ENCODE measurements around the gene PEX14. TPM values are rescaled to one million over a fixed set of nuclear protein-coding genes. Genes with fewer than 3 reads are reported as not detected.

PEX14 gene
- polyA plus RNA-seq, 2 donors: 15.4 to 15.7 TPM

- no peak overlapping the region for H3K27ac ChIP-seq (ENCODE audit: low read depth in 2 of 2, low read length in 1 of 2)
- no peaks in the 10 kb centered on the region for H3K9me3 ChIP-seq (ENCODE audit: control insufficient read depth in 2 of 2, insufficient read depth in 1 of 2, low read depth in 1 of 2, low read length in 1 of 2)
- no peaks in the 10 kb centered on the region for H3K27me3 ChIP-seq (ENCODE audit: control insufficient read depth in 1 of 2, insufficient read depth in 2 of 2, low read length in 2 of 2)
- 87 to 89% methylated on average over 52 of the region's 52 CpGs for WGBS, 2 donors
- H3K4me1 ChIP-seq (ENCODE audit: control insufficient read depth in 2 of 2, insufficient read depth in 2 of 2, low read length in 1 of 2): peaks cover 0 to 2% of the 10 kb centered on the region in 2 donors
- H3K4me3 ChIP-seq (ENCODE audit: low read depth in 1 of 2, low read length in 2 of 2): no peak overlapping the region
- H3K36me3 ChIP-seq (ENCODE audit: control insufficient read depth in 2 of 2, insufficient read depth in 2 of 2, low read length in 1 of 2): peaks cover 8 to 55% of the 10 kb centered on the region in 2 donors
Observed at GRCh38 chr1:10659646-10660540, 185.1 kb downstream of the PEX14 start.

GRCh38 chr1:10661453-10661852, 186.7 kb downstream of the PEX14 start:
- H3K4me3 ChIP-seq (ENCODE audit: low read depth in 1 of 2, low read length in 2 of 2): no peak overlapping the region
- H3K36me3 ChIP-seq (ENCODE audit: control insufficient read depth in 2 of 2, insufficient read depth in 2 of 2, low read length in 1 of 2): peaks cover 8 to 50% of the 10 kb centered on the region in 2 donors
- no peaks in the 10 kb centered on the region for H3K9me3 ChIP-seq (ENCODE audit: control insufficient read depth in 2 of 2, insufficient read depth in 1 of 2, low read depth in 1 of 2, low read length in 1 of 2)
- peaks cover 0 to 7% of the 10 kb centered on the region in 2 donors for H3K4me1 ChIP-seq (ENCODE audit: control insufficient read depth in 2 of 2, insufficient read depth in 2 of 2, low read length in 1 of 2)
- no peaks in the 10 kb centered on the region for H3K27me3 ChIP-seq (ENCODE audit: control insufficient read depth in 1 of 2, insufficient read depth in 2 of 2, low read length in 2 of 2)
- no peak overlapping the region for H3K27ac ChIP-seq (ENCODE audit: low read depth in 2 of 2, low read length in 1 of 2)
- WGBS, 2 donors: 90 to 93% methylated on average over 5 of the region's 5 CpGs

- H3K27me3 ChIP-seq (ENCODE audit: control insufficient read depth in 1 of 2, insufficient read depth in 2 of 2, low read length in 2 of 2): no peaks in the 10 kb centered on the region
- peaks cover 8 to 52% of the 10 kb centered on the region in 2 donors for H3K36me3 ChIP-seq (ENCODE audit: control insufficient read depth in 2 of 2, insufficient read depth in 2 of 2, low read length in 1 of 2)
- H3K4me3 ChIP-seq (ENCODE audit: low read depth in 1 of 2, low read length in 2 of 2): no peak overlapping the region
- no peak overlapping the region for H3K27ac ChIP-seq (ENCODE audit: low read depth in 2 of 2, low read length in 1 of 2)
- peaks cover 0 to 11% of the 10 kb centered on the region in 2 donors for H3K4me1 ChIP-seq (ENCODE audit: control insufficient read depth in 2 of 2, insufficient read depth in 2 of 2, low read length in 1 of 2)
- no peaks in the 10 kb centered on the region for H3K9me3 ChIP-seq (ENCODE audit: control insufficient read depth in 2 of 2, insufficient read depth in 1 of 2, low read depth in 1 of 2, low read length in 1 of 2)
- WGBS, 2 donors: 95 to 96% methylated on average over 8 of the region's 8 CpGs
Observed at GRCh38 chr1:10662090-10662688, 187.4 kb downstream of the PEX14 start.

- Histone ChIP-seq H3K4me1 (ENCODE audit: control insufficient read depth in 2 of 2, insufficient read depth in 2 of 2, low read length in 1 of 2) (peaks cover 0 to 11% of the 10 kb centered on the region in 2 donors), H3K4me3 (ENCODE audit: low read depth in 1 of 2, low read length in 2 of 2) (no peak overlapping the region), H3K9me3 (ENCODE audit: control insufficient read depth in 2 of 2, insufficient read depth in 1 of 2, low read depth in 1 of 2, low read length in 1 of 2) (no peaks in the 10 kb centered on the region), H3K36me3 (ENCODE audit: control insufficient read depth in 2 of 2, insufficient read depth in 2 of 2, low read length in 1 of 2) (peaks cover 8 to 51% of the 10 kb centered on the region in 2 donors), H3K27ac (ENCODE audit: low read depth in 2 of 2, low read length in 1 of 2) (peak overlapping the region; percentile 1 to 2), H3K27me3 (ENCODE audit: control insufficient read depth in 1 of 2, insufficient read depth in 2 of 2, low read length in 2 of 2) (no peaks in the 10 kb centered on the region)
- WGBS, 2 donors: 76 to 77% methylated on average over 26 of the region's 26 CpGs
Observed at GRCh38 chr1:10662824-10663677, 188.3 kb downstream of the PEX14 start.

- no peaks in the 10 kb centered on the region for H3K27me3 ChIP-seq (ENCODE audit: control insufficient read depth in 1 of 2, insufficient read depth in 2 of 2, low read length in 2 of 2)
- H3K4me1 ChIP-seq (ENCODE audit: control insufficient read depth in 2 of 2, insufficient read depth in 2 of 2, low read length in 1 of 2): peaks cover 0 to 11% of the 10 kb centered on the region in 2 donors
- no peaks in the 10 kb centered on the region for H3K9me3 ChIP-seq (ENCODE audit: control insufficient read depth in 2 of 2, insufficient read depth in 1 of 2, low read depth in 1 of 2, low read length in 1 of 2)
- WGBS, 2 donors: 44 to 51% methylated on average over 15 of the region's 15 CpGs
- H3K27ac ChIP-seq (ENCODE audit: low read depth in 2 of 2, low read length in 1 of 2): peak overlapping the region; percentile 19 to 57
- no peak overlapping the region for H3K4me3 ChIP-seq (ENCODE audit: low read depth in 1 of 2, low read length in 2 of 2)
- peaks cover 8 to 45% of the 10 kb centered on the region in 2 donors for H3K36me3 ChIP-seq (ENCODE audit: control insufficient read depth in 2 of 2, insufficient read depth in 2 of 2, low read length in 1 of 2)
Observed at GRCh38 chr1:10663678-10664035, 188.9 kb downstream of the PEX14 start.

- 69 to 74% methylated on average over 14 to 15 of the region's 15 CpGs for WGBS, 2 donors
- H3K4me3 ChIP-seq (ENCODE audit: low read depth in 1 of 2, low read length in 2 of 2): no peak overlapping the region
Observed at GRCh38 chr1:10664251-10664650, 189.5 kb downstream of the PEX14 start.

GRCh38 chr1:10665226-10665625, 190.5 kb downstream of the PEX14 start:
- WGBS, 2 donors: 94 to 95% methylated on average over 31 of the region's 31 CpGs
- Histone ChIP-seq H3K36me3 (ENCODE audit: control insufficient read depth in 2 of 2, insufficient read depth in 2 of 2, low read length in 1 of 2) (peaks cover 0 to 30% of the 10 kb centered on the region in 2 donors), H3K27ac (ENCODE audit: low read depth in 2 of 2, low read length in 1 of 2) (peak overlapping the region; percentile 13 to 60), H3K4me1 (ENCODE audit: control insufficient read depth in 2 of 2, insufficient read depth in 2 of 2, low read length in 1 of 2) (peaks cover 0 to 11% of the 10 kb centered on the region in 2 donors), H3K4me3 (ENCODE audit: low read depth in 1 of 2, low read length in 2 of 2) (no peak overlapping the region), H3K9me3 (ENCODE audit: control insufficient read depth in 2 of 2, insufficient read depth in 1 of 2, low read depth in 1 of 2, low read length in 1 of 2) (no peaks in the 10 kb centered on the region), H3K27me3 (ENCODE audit: control insufficient read depth in 1 of 2, insufficient read depth in 2 of 2, low read length in 2 of 2) (no peaks in the 10 kb centered on the region)

More at GRCh38 chr1:10664251-10664650, 189.5 kb downstream of the PEX14 start:
- Histone ChIP-seq H3K27me3 (ENCODE audit: control insufficient read depth in 1 of 2, insufficient read depth in 2 of 2, low read length in 2 of 2) (no peaks in the 10 kb centered on the region), H3K4me1 (ENCODE audit: control insufficient read depth in 2 of 2, insufficient read depth in 2 of 2, low read length in 1 of 2) (peaks cover 0 to 11% of the 10 kb centered on the region in 2 donors), H3K36me3 (ENCODE audit: control insufficient read depth in 2 of 2, insufficient read depth in 2 of 2, low read length in 1 of 2) (peaks cover 4 to 39% of the 10 kb centered on the region in 2 donors), H3K27ac (ENCODE audit: low read depth in 2 of 2, low read length in 1 of 2) (peak overlapping the region; percentile 19 to 57), H3K9me3 (ENCODE audit: control insufficient read depth in 2 of 2, insufficient read depth in 1 of 2, low read depth in 1 of 2, low read length in 1 of 2) (no peaks in the 10 kb centered on the region)

GRCh38 chr1:10665930-10666850, 191.4 kb downstream of the PEX14 start:
- Histone ChIP-seq H3K4me1 (ENCODE audit: control insufficient read depth in 2 of 2, insufficient read depth in 2 of 2, low read length in 1 of 2) (peaks cover 0 to 11% of the 10 kb centered on the region in 2 donors), H3K9me3 (ENCODE audit: control insufficient read depth in 2 of 2, insufficient read depth in 1 of 2, low read depth in 1 of 2, low read length in 1 of 2) (no peaks in the 10 kb centered on the region), H3K36me3 (ENCODE audit: control insufficient read depth in 2 of 2, insufficient read depth in 2 of 2, low read length in 1 of 2) (peaks cover 0 to 28% of the 10 kb centered on the region in 2 donors), H3K4me3 (ENCODE audit: low read depth in 1 of 2, low read length in 2 of 2) (no peak overlapping the region), H3K27ac (ENCODE audit: low read depth in 2 of 2, low read length in 1 of 2) (peak overlapping the region; percentile 26 to 60), H3K27me3 (ENCODE audit: control insufficient read depth in 1 of 2, insufficient read depth in 2 of 2, low read length in 2 of 2) (no peaks in the 10 kb centered on the region)
- 81% methylated on average over 36 of the region's 36 CpGs for WGBS, 2 donors
